Ovary (tissue), 9 donors: Measurements from ENCODE around the gene ARPP19. TPM values are rescaled to one million over a fixed set of nuclear protein-coding genes. Genes with fewer than 3 reads are reported as not detected.
"Not testable (repeated sequence)": the region's sequence is repeated elsewhere in the genome, so short reads cannot be mapped to it uniquely, and the experiment has no call there.

Experiments
- DNase-seq, 5 donors: peaks; one replicate each; pipeline ENCODE4 v3.0.0-alpha.2; 2019 to 2020
- H3K27ac ChIP-seq, 2 donors: fragments of 200-600 bp; one replicate each; pipeline versions ENCODE4 v1.5.1 to v1.8.0; 2019 to 2022
- H3K27me3 ChIP-seq: fragments of 200-600 bp; one replicate; pipeline ENCODE4 v1.8.0; 2022
- H3K36me3 ChIP-seq: fragments of 200-600 bp; sonication (generic); one replicate; pipeline ENCODE4 v1.5.1; 2019
- H3K4me1 ChIP-seq: one replicate; pipeline ENCODE4 v1.8.1; 2013; ENCODE audit warnings: mild to moderate bottlenecking, moderate library complexity; ENCODE audit not compliant: insufficient read depth
- H3K4me3 ChIP-seq: fragments of 200-600 bp; sonication (generic); one replicate; pipeline ENCODE4 v1.5.1; 2017
- H3K9me3 ChIP-seq, 2 donors: fragments of 200-600 bp in 1 of 2; sonication (generic) in 1 of 2; one replicate each; pipeline versions ENCODE4 v1.5.1 to v1.8.1; 2013 to 2019; ENCODE audit warnings: mild to moderate bottlenecking in 1 of 2, moderate library complexity in 1 of 2
- EP300 ChIP-seq: sonication (generic); formaldehyde crosslinking; IDR thresholded peaks from one replicate; pipeline ENCODE4 v1.6.1; 2017; ENCODE audit warnings: antibody characterized with exemption
- POLR2A ChIP-seq: fragments of 450-650 bp; IDR thresholded peaks from one replicate; pipeline ENCODE4 v1.6.1; 2017; ENCODE audit warnings: antibody characterized with exemption, mild to moderate bottlenecking, moderate library complexity
- WGBS, 3 donors: extraction: QIAGEN DNeasy Blood & Tissue Kit in 1 of 3; methylation state at CpG; one replicate each; pipeline versions ENCODE4 v1.1.5 to v1.1.7; 2013 to 2017; 5-methylcytosine and 5-hydroxymethylcytosine counted together
- intact Hi-C, 4 donors: fragments of 100-400 bp; cut with DNase I; formaldehyde crosslinking; loops; one replicate each; pipeline versions ENCODE4 v1.11.0 to v1.15.1; 2022 to 2023
- polyA plus RNA-seq, 2 donors: library from polyadenylated mRNA; stranded (reverse); fragments of 200-250 nt in 1 of 2; fragments of 350-450 nt in 1 of 2; fragmentation: Illumina TruSeq in 1 of 2; extraction: RNeasy Lipid Tissue Mini Kit (QIAGEN cat#74804) in 1 of 2; gene quantifications; one replicate each; pipeline ENCODE4 v1.2.3, GENCODE V29; 2013 to 2014
- total RNA-seq, 7 donors: library from RNA; depleted of rRNA in 2 of 7; stranded (reverse); fragments of >200 nt in 2 of 7; fragmentation: NEBNext Ultra II Directional in 3 of 7; extraction: Animal tissue kit (Norgen Biotek cat#: 25700) in 3 of 7; gene quantifications; one replicate each; pipeline versions ENCODE4 v1.1.0 to v1.2.4, GENCODE V29; 2016 to 2023
- TF ChIP-seq, protein P1 (sequence below), 3 donors: fragments of 450-650 bp in 2 of 3; fragments of 200-600 bp in 1 of 3; IDR thresholded peaks; one replicate each; pipeline versions ENCODE4 v1.5.1 to v1.8.0; 2016 to 2022; ENCODE audit warnings: antibody characterized with exemption in 3 of 3, mild to moderate bottlenecking in 1 of 3
- donor health status: DM: no; HTN: no; CAD: no; lungs with moderate emphysema.
- donor health status: DM: no; HTN: no; CAD: no.
- donor health status: Bipolar disorder and iron deficiency.
- donor health status: DM: yes; HTN: yes; CAD: no.
- donor health status: DM: no; HTN: no; CAD: no.
- donor health status: DM: yes; HTN: yes; CAD: no.

ARPP19 gene
- total and polyA plus RNA-seq, 9 donors = 37.9 to 158 (median 125) TPM

- Histone ChIP-seq H3K4me3 (no peak overlapping the region), H3K36me3 (no peaks in the 10 kb centered on the region), H3K27me3 (no peaks in the 10 kb centered on the region), H3K9me3 (no peaks in the 10 kb centered on the region), H3K4me1 (no peaks in the 10 kb centered on the region), H3K27ac (no peak overlapping the region)
- intact Hi-C loops = no loop called here
- DNase-seq = no peak
- WGBS, 3 donors = 86 to 94% (median 89%) methylated on average over 7 of the region's 7 CpGs
- TF ChIP-seq EP300 (no peak), POLR2A (no peak)
- TF ChIP-seq, protein P1, sequence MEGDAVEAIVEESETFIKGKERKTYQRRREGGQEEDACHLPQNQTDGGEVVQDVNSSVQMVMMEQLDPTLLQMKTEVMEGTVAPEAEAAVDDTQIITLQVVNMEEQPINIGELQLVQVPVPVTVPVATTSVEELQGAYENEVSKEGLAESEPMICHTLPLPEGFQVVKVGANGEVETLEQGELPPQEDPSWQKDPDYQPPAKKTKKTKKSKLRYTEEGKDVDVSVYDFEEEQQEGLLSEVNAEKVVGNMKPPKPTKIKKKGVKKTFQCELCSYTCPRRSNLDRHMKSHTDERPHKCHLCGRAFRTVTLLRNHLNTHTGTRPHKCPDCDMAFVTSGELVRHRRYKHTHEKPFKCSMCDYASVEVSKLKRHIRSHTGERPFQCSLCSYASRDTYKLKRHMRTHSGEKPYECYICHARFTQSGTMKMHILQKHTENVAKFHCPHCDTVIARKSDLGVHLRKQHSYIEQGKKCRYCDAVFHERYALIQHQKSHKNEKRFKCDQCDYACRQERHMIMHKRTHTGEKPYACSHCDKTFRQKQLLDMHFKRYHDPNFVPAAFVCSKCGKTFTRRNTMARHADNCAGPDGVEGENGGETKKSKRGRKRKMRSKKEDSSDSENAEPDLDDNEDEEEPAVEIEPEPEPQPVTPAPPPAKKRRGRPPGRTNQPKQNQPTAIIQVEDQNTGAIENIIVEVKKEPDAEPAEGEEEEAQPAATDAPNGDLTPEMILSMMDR (IDR thresholded peaks at IDR 0.05) = no peak
These were observed 15.6 kb upstream of the ARPP19 start for GRCh38 chr15:52584414-52584813.

DNA sequence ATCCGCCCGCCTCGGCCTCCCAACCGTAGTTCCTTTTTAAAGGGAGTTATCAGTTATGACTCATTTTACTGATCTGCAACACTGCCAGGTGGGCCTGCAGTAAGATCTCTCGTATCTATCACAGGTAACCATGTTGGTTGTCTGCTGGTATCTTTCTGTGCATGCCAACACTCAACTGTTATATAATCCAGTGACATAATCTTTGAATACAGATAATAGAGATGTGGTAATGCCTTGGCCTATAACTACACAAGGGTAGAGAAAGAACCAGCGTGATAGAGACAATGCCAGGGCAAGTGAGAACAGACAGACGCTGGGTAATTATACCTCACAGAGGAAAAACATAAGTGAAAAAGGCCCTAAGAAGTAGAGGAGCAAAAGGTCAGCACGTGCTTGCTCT lies 11.0 kb upstream of the ARPP19 start:
- Histone ChIP-seq H3K36me3 (no peaks in the 10 kb centered on the region), H3K27me3 (no peaks in the 10 kb centered on the region), H3K4me1 (no peaks in the 10 kb centered on the region), H3K27ac (no peak overlapping the region), H3K4me3 (no peak overlapping the region), H3K9me3 (no peaks in the 10 kb centered on the region)
- DNase-seq = no peak
- intact Hi-C loops = no loop called here
- TF ChIP-seq, protein P1 (IDR thresholded peaks at IDR 0.05) = no peak
- no peak for TF ChIP-seq EP300
- WGBS, 3 donors = 78 to 95% (median 79%) methylated on average over 8 of the region's 8 CpGs

DNA sequence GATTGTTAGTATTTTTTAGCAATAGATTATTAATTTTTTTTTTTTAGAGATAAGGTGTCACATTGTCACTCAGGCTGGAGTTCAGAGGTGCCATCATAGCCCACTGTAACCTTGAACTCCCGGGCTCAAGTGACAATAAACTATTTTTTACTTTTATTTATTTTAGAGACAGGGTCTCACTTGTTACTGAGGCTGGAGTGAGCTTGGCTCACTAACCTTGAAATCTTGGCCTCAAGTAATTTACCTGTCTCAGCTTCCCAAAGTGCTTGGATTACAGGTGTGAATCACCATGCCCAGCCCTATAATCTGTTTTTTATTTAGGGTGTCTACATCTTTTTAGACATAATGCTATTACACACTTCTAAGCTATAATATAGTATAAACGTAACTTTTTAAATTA lies 7.9 kb upstream of the ARPP19 start:
- 92 to 95% (median 94%) methylated on average over 2 of the region's 2 CpGs for WGBS, 3 donors

GRCh38 chr15:52575573-52575972 lies 6.7 kb upstream of the ARPP19 start:
- H3K9me3 ChIP-seq, intact Hi-C loops, H3K27ac ChIP-seq, DNase-seq, H3K36me3 ChIP-seq, H3K4me1 ChIP-seq, H3K27me3 ChIP-seq, H3K4me3 ChIP-seq: not testable (repeated sequence)
- 82 to 95% (median 86%) methylated on average over 7 of the region's 7 CpGs for WGBS, 3 donors

More for the DNA sequence above, 7.9 kb upstream of the ARPP19 start:
- Histone ChIP-seq H3K27ac (no peak overlapping the region), H3K4me3 (no peak overlapping the region), H3K27me3 (no peaks in the 10 kb centered on the region), H3K4me1 (no peaks in the 10 kb centered on the region), H3K36me3 (no peaks in the 10 kb centered on the region), H3K9me3 (no peaks in the 10 kb centered on the region)
- intact Hi-C loops = no loop called here
- TF ChIP-seq, protein P1 (IDR thresholded peaks at IDR 0.05) = no peak
- TF ChIP-seq POLR2A = no peak
- no peak for TF ChIP-seq EP300
- no peak for DNase-seq

GRCh38 chr15:52575072-52575471 lies 6.2 kb upstream of the ARPP19 start:
- no peak for TF ChIP-seq EP300
- TF ChIP-seq, protein P1 (IDR thresholded peaks at IDR 0.05) = no peak
- no peak for TF ChIP-seq POLR2A
- Histone ChIP-seq H3K27me3 (no peaks in the 10 kb centered on the region), H3K9me3 (no peaks in the 10 kb centered on the region), H3K27ac (no peak overlapping the region), H3K4me3 (no peak overlapping the region), H3K4me1 (no peaks in the 10 kb centered on the region), H3K36me3 (no peaks in the 10 kb centered on the region)
- intact Hi-C loops = no loop called here
- DNase-seq = no peak
- 94 to 95% (median 95%) methylated on average over 2 of the region's 2 CpGs for WGBS, 3 donors

DNA sequence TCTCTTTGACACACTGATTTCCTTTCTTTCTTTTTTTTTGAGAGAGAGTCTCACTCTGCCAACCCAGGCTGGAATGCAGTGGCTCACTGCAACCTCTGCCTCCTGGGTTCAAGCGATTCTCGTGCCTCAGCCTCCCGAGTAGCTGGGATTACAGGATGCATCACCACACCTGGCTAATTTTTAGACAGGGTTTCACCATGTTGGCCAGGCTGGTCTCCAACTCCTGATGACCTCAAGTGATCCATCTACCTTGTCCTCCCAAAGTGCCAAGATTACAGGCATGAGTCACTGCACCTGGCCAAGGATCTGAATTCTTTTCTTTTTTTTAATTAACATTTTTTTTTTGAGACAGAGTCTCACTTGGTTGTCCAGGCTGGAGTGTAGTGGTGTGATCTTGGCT lies 5.8 kb upstream of the ARPP19 start:
- intact Hi-C loops = not testable (repeated sequence)
- WGBS, 3 donors = 93 to 97% (median 97%) methylated on average over 3 of the region's 3 CpGs

More for the DNA sequence above, 5.8 kb upstream of the ARPP19 start:
- H3K9me3 ChIP-seq, H3K36me3 ChIP-seq, H3K4me3 ChIP-seq, H3K27me3 ChIP-seq, H3K4me1 ChIP-seq, DNase-seq, H3K27ac ChIP-seq: not testable (repeated sequence)
